ENCODE results near the gene EFCAB6.

DNA sequence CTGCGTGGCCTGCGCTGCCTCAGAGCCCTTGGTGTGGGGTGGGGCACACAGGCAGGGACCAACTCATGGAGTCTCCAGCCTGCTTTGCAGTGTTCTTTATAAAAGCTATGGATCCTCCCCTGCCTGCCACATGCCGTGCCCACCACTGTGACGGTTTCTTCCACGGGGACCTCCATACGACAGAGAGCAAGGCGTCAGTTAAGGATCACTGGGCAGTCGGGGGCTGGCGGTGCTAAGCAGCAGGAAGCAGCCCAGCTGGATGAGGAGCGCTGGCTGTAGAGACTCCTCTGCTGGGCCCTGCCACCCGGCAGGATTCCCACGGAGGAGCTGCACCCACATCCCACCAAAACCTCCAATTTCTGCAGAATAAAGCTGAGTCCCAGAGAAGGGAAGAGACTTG, 23.1 kb upstream of the EFCAB6 start:
- TF ChIP-seq, protein P1, sequence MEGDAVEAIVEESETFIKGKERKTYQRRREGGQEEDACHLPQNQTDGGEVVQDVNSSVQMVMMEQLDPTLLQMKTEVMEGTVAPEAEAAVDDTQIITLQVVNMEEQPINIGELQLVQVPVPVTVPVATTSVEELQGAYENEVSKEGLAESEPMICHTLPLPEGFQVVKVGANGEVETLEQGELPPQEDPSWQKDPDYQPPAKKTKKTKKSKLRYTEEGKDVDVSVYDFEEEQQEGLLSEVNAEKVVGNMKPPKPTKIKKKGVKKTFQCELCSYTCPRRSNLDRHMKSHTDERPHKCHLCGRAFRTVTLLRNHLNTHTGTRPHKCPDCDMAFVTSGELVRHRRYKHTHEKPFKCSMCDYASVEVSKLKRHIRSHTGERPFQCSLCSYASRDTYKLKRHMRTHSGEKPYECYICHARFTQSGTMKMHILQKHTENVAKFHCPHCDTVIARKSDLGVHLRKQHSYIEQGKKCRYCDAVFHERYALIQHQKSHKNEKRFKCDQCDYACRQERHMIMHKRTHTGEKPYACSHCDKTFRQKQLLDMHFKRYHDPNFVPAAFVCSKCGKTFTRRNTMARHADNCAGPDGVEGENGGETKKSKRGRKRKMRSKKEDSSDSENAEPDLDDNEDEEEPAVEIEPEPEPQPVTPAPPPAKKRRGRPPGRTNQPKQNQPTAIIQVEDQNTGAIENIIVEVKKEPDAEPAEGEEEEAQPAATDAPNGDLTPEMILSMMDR (IDR thresholded peaks at IDR 0.05): no peak
- no peak for TF ChIP-seq POLR2AphosphoS5 (IDR thresholded peaks at IDR 0.05; ENCODE audit: low read depth, low read length)
- TF ChIP-seq, protein P2, sequence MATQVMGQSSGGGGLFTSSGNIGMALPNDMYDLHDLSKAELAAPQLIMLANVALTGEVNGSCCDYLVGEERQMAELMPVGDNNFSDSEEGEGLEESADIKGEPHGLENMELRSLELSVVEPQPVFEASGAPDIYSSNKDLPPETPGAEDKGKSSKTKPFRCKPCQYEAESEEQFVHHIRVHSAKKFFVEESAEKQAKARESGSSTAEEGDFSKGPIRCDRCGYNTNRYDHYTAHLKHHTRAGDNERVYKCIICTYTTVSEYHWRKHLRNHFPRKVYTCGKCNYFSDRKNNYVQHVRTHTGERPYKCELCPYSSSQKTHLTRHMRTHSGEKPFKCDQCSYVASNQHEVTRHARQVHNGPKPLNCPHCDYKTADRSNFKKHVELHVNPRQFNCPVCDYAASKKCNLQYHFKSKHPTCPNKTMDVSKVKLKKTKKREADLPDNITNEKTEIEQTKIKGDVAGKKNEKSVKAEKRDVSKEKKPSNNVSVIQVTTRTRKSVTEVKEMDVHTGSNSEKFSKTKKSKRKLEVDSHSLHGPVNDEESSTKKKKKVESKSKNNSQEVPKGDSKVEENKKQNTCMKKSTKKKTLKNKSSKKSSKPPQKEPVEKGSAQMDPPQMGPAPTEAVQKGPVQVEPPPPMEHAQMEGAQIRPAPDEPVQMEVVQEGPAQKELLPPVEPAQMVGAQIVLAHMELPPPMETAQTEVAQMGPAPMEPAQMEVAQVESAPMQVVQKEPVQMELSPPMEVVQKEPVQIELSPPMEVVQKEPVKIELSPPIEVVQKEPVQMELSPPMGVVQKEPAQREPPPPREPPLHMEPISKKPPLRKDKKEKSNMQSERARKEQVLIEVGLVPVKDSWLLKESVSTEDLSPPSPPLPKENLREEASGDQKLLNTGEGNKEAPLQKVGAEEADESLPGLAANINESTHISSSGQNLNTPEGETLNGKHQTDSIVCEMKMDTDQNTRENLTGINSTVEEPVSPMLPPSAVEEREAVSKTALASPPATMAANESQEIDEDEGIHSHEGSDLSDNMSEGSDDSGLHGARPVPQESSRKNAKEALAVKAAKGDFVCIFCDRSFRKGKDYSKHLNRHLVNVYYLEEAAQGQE (IDR thresholded peaks at IDR 0.05; ENCODE audit: insufficient read depth in 1 of 2, low read depth in 2 of 2, low read length in 1 of 2): no peak
- no peak for TF ChIP-seq TCF7L2 (IDR thresholded peaks at IDR 0.05; ENCODE audit: low read depth, low read length)
- no peak for TF ChIP-seq SIN3A (IDR thresholded peaks at IDR 0.05; ENCODE audit: borderline replicate concordance, insufficient read depth, low read depth, low read length)
